Mesenchymal stem cell (in vitro differentiated cells and primary cell): Measurements from ENCODE around the gene DMD.

ENCODE experiments used
- DNase-seq: peaks from one replicate; pipeline ENCODE4 v3.0.0-alpha.2; 2013
- H2AFZ ChIP-seq: one replicate; pipeline ENCODE4 v1.6.1; 2013; ENCODE audit warnings: low read depth, mild to moderate bottlenecking, control low read depth, inconsistent platforms, low read length, moderate library complexity
- H2AK5ac ChIP-seq: 2 replicates; pipeline ENCODE4 v1.6.1; 2013; ENCODE audit warnings: low read length, moderate library complexity, mild to moderate bottlenecking, inconsistent platforms; ENCODE audit not compliant: severe bottlenecking
- H2BK120ac ChIP-seq: one replicate; pipeline ENCODE4 v1.6.1; 2013; ENCODE audit warnings: low read depth, mild to moderate bottlenecking, inconsistent platforms, low read length, moderate library complexity
- H2BK12ac ChIP-seq, 2 experiments: one replicate each; pipeline ENCODE4 v1.6.1; 2013; ENCODE audit warnings: inconsistent platforms in 2 of 2, low read length in 2 of 2, mild to moderate bottlenecking in 2 of 2, moderate library complexity in 2 of 2, control low read depth in 1 of 2
- H2BK15ac ChIP-seq: one replicate; pipeline ENCODE4 v1.6.1; 2013; ENCODE audit warnings: mild to moderate bottlenecking, low read depth, inconsistent platforms; ENCODE audit not compliant: poor library complexity, severe bottlenecking
- H2BK5ac ChIP-seq: 2 replicates; pipeline ENCODE4 v1.6.1; 2013; ENCODE audit warnings: low read depth, mild to moderate bottlenecking, low read length, control low read depth, inconsistent platforms; ENCODE audit not compliant: poor library complexity, severe bottlenecking
- H3K14ac ChIP-seq, 2 experiments: one replicate each; pipeline ENCODE4 v1.6.1; 2013; ENCODE audit warnings: inconsistent platforms in 2 of 2, low read length in 2 of 2, control low read depth in 1 of 2, mild to moderate bottlenecking in 1 of 2, moderate library complexity in 1 of 2
- H3K18ac ChIP-seq, 2 experiments: one replicate each; pipeline ENCODE4 v1.6.1; 2013; ENCODE audit warnings: inconsistent platforms in 2 of 2, low read length in 2 of 2, control low read depth in 1 of 2, low read depth in 1 of 2, mild to moderate bottlenecking in 1 of 2
- H3K23ac ChIP-seq, 2 experiments: one replicate each; pipeline ENCODE4 v1.6.1; 2013; ENCODE audit warnings: inconsistent platforms in 2 of 2, low read length in 2 of 2, mild to moderate bottlenecking in 2 of 2, moderate library complexity in 2 of 2, control low read depth in 1 of 2
- H3K27ac ChIP-seq: 2 replicates; pipeline ENCODE4 v1.5.1; 2013; ENCODE audit warnings: mild to moderate bottlenecking, moderate library complexity, low read length, control low read depth, inconsistent platforms; ENCODE audit not compliant: poor library complexity, severe bottlenecking
- H3K27me3 ChIP-seq, 2 experiments: 2 replicates each; pipeline versions ENCODE4 v1.6.1 to v1.7.0; 2013; ENCODE audit warnings: low read length in 2 of 2, mild to moderate bottlenecking in 2 of 2, moderate library complexity in 2 of 2, control low read depth in 1 of 2, inconsistent platforms in 1 of 2; ENCODE audit not compliant: control insufficient read depth in 1 of 2, insufficient read depth in 1 of 2
- H3K36me3 ChIP-seq, 2 experiments: 2 replicates each; pipeline versions ENCODE4 v1.6.1 to v1.7.0; 2013; ENCODE audit warnings: low read length in 2 of 2, control low read depth in 1 of 2, inconsistent platforms in 1 of 2, low read depth in 1 of 2, mild to moderate bottlenecking in 1 of 2; ENCODE audit not compliant: insufficient read depth in 2 of 2, control insufficient read depth in 1 of 2
- H3K4ac ChIP-seq, 2 experiments: one replicate each; pipeline ENCODE4 v1.6.1; 2013; ENCODE audit warnings: inconsistent platforms in 2 of 2, low read length in 2 of 2, mild to moderate bottlenecking in 2 of 2, moderate library complexity in 2 of 2, control low read depth in 1 of 2, low read depth in 1 of 2
- H3K4me1 ChIP-seq: 2 replicates; pipeline ENCODE4 v1.6.1; 2013; ENCODE audit warnings: low read depth, low read length, control low read depth; ENCODE audit not compliant: control insufficient read depth, insufficient read depth
- H3K4me2 ChIP-seq: 2 replicates; pipeline ENCODE4 v1.6.1; 2013; ENCODE audit warnings: low read length, mild to moderate bottlenecking, inconsistent platforms; ENCODE audit not compliant: poor library complexity, severe bottlenecking
- H3K4me3 ChIP-seq, 2 experiments: 2 replicates each; pipeline versions ENCODE4 v1.5.1 to v1.7.0; 2013; ENCODE audit warnings: low read length in 2 of 2, mild to moderate bottlenecking in 2 of 2, control low read depth in 1 of 2, low read depth in 1 of 2; ENCODE audit not compliant: insufficient read depth in 1 of 2
- H3K79me1 ChIP-seq: replicated peaks from 2 replicates; pipeline ENCODE4 v1.6.1; 2013; ENCODE audit warnings: mild to moderate bottlenecking, control low read depth, low read length, inconsistent platforms; ENCODE audit not compliant: poor library complexity, severe bottlenecking
- H3K9ac ChIP-seq: 2 replicates; pipeline ENCODE4 v1.7.0; 2013; ENCODE audit warnings: mild to moderate bottlenecking, low read length, moderate library complexity
- H3K9me3 ChIP-seq: 2 replicates; pipeline ENCODE4 v1.7.0; 2013; ENCODE audit warnings: mild to moderate bottlenecking, low read length; ENCODE audit not compliant: control insufficient read depth
- H4K8ac ChIP-seq: one replicate; pipeline ENCODE4 v1.6.1; 2013; ENCODE audit warnings: inconsistent platforms, mild to moderate bottlenecking, low read length, moderate library complexity
- H4K91ac ChIP-seq: one replicate; pipeline ENCODE4 v1.6.1; 2013; ENCODE audit warnings: mild to moderate bottlenecking, low read length, inconsistent platforms
- WGBS: methylation state at CpG from one replicate; pipeline ENCODE4 v1.1.7; 2013; ENCODE audit warnings: mixed read lengths; 5-methylcytosine and 5-hydroxymethylcytosine counted together

The DMD gene

GRCh38 chrX:32929040-32929439 lies 282.3 kb downstream of the DMD start:
- Histone ChIP-seq H3K36me3 (no peaks in the 10 kb centered on the region), H2BK15ac (no peak overlapping the region), H3K27ac (no peak overlapping the region), H2BK5ac (no peak overlapping the region), H3K4me1 (no peaks in the 10 kb centered on the region), H3K14ac (no peak overlapping the region), H3K9me3 (no peaks in the 10 kb centered on the region), H2BK120ac (no peak overlapping the region), H3K4ac (no peak overlapping the region), H3K79me1 (no peaks in the 10 kb centered on the region), H3K27me3 (no peaks in the 10 kb centered on the region), H4K8ac (no peak overlapping the region), H3K9ac (no peak overlapping the region), H3K4me3 (no peak overlapping the region), H3K4me2 (no peak overlapping the region), H2BK12ac (no peak overlapping the region), H3K23ac (no peak overlapping the region), H4K91ac (no peak overlapping the region), H3K18ac (no peak overlapping the region), H2AFZ (no peak overlapping the region), H2AK5ac (no peak overlapping the region)
- no peak for DNase-seq
- WGBS = 78% methylated on average over 3 of the region's 4 CpGs

- Histone ChIP-seq H2BK12ac (no peak overlapping the region), H2BK120ac (no peak overlapping the region), H2AK5ac (no peak overlapping the region), H3K27me3 (no peaks in the 10 kb centered on the region), H2AFZ (no peak overlapping the region), H3K14ac (no peak overlapping the region), H4K91ac (no peak overlapping the region), H3K79me1 (no peaks in the 10 kb centered on the region), H3K36me3 (no peaks in the 10 kb centered on the region), H2BK5ac (no peak overlapping the region), H3K4me3 (no peak overlapping the region), H4K8ac (no peak overlapping the region), H3K9ac (no peak overlapping the region), H3K4me1 (no peaks in the 10 kb centered on the region), H3K9me3 (no peaks in the 10 kb centered on the region), H3K4ac (no peak overlapping the region), H3K4me2 (no peak overlapping the region), H3K18ac (no peak overlapping the region), H3K23ac (no peak overlapping the region), H2BK15ac (no peak overlapping the region), H3K27ac (no peak overlapping the region)
- WGBS = 50% methylated on average over 1 of the region's 3 CpGs
- no peak for DNase-seq
Measured at GRCh38 chrX:32896088-32896487, 315.3 kb downstream of the DMD start.

- Histone ChIP-seq H3K4me3 (no peak overlapping the region), H4K91ac (no peak overlapping the region), H3K9me3 (no peaks in the 10 kb centered on the region), H3K27me3 (no peaks in the 10 kb centered on the region), H3K4ac (no peak overlapping the region), H2BK12ac (no peak overlapping the region), H4K8ac (no peak overlapping the region), H2BK5ac (no peak overlapping the region), H3K79me1 (no peaks in the 10 kb centered on the region), H2BK120ac (no peak overlapping the region), H3K4me2 (no peak overlapping the region), H3K9ac (no peak overlapping the region), H3K23ac (no peak overlapping the region), H3K14ac (no peak overlapping the region), H2BK15ac (no peak overlapping the region), H3K36me3 (no peaks in the 10 kb centered on the region), H3K27ac (no peak overlapping the region), H2AK5ac (no peak overlapping the region), H2AFZ (no peak overlapping the region), H3K18ac (no peak overlapping the region), H3K4me1 (no peaks in the 10 kb centered on the region)
- DNase-seq = no peak
- 82% methylated on average over 5 of the region's 7 CpGs for WGBS
Measured at GRCh38 chrX:32894679-32895078, 316.7 kb downstream of the DMD start.

- H3K9ac ChIP-seq = no peak overlapping the region
- no peak overlapping the region for H3K4me3 ChIP-seq
- no peak overlapping the region for H3K27ac ChIP-seq
- no peak overlapping the region for H3K14ac ChIP-seq
- no peaks in the 10 kb centered on the region for H3K27me3 ChIP-seq
- H2BK120ac ChIP-seq = no peak overlapping the region
- no peaks in the 10 kb centered on the region for H3K79me1 ChIP-seq
- no peaks in the 10 kb centered on the region for H3K4me1 ChIP-seq
- H2AFZ ChIP-seq = no peak overlapping the region
- H2BK5ac ChIP-seq = no peak overlapping the region
- H4K91ac ChIP-seq = no peak overlapping the region
- H3K9me3 ChIP-seq = no peaks in the 10 kb centered on the region
- DNase-seq = no peak
- no peak overlapping the region for H3K4me2 ChIP-seq
- H2BK12ac ChIP-seq = no peak overlapping the region
- no peak overlapping the region for H2AK5ac ChIP-seq
- no peak overlapping the region for H4K8ac ChIP-seq
- H3K36me3 ChIP-seq = no peaks in the 10 kb centered on the region
- H2BK15ac ChIP-seq = no peak overlapping the region
- H3K4ac ChIP-seq = no peak overlapping the region
- 90% methylated on average over 2 of the region's 5 CpGs for WGBS
- H3K18ac ChIP-seq = no peak overlapping the region
- no peak overlapping the region for H3K23ac ChIP-seq
Measured at GRCh38 chrX:32893751-32894150, 317.6 kb downstream of the DMD start.
